ENCODE data around the gene WDR76. TPM values are rescaled to one million over a fixed set of nuclear protein-coding genes. Genes with fewer than 3 reads are reported as not detected.
A peak's percentile ranks its signal among the peaks of the same experiment; 100 is the strongest.

WDR76 gene
- total RNA-seq, 2 donors from 2014 or later: 37.9 to 69.0 TPM

GRCh38 chr15:43876872-43877271 lies 50.1 kb downstream of the WDR76 start:
- Mint-ChIP-seq H3K4me3 (no peak overlapping the region), H3K27ac (no peak overlapping the region), H3K9me3 (no peaks in the 10 kb centered on the region), H3K27me3 (no peaks in the 10 kb centered on the region), H3K4me1 (ENCODE audit: low read depth in 2 of 2) (no peaks in the 10 kb centered on the region), H3K36me3 (peaks cover 10% of the 10 kb centered on the region)
- no peak for DNase-seq (ENCODE audit: low spot score)
- no peak for ATAC-seq

- ATAC-seq: no peak
- no peak for DNase-seq (ENCODE audit: low spot score)
- no peak overlapping the region for H3K4me3 Mint-ChIP-seq
- no peaks in the 10 kb centered on the region for H3K4me1 Mint-ChIP-seq (ENCODE audit: low read depth in 2 of 2)
- H3K36me3 Mint-ChIP-seq: peaks cover 10% of the 10 kb centered on the region
- no peaks in the 10 kb centered on the region for H3K9me3 Mint-ChIP-seq
- H3K27ac Mint-ChIP-seq: no peak overlapping the region
- no peaks in the 10 kb centered on the region for H3K27me3 Mint-ChIP-seq
Observed at GRCh38 chr15:43877371-43877770, 50.6 kb downstream of the WDR76 start.

- H3K27me3 Mint-ChIP-seq: no peaks in the 10 kb centered on the region
- H3K27ac Mint-ChIP-seq: no peak overlapping the region
- DNase-seq (ENCODE audit: low spot score) (no peak), ATAC-seq (no peak)
- peaks cover 6% of the 10 kb centered on the region for H3K36me3 Mint-ChIP-seq
- no peaks in the 10 kb centered on the region for H3K4me1 Mint-ChIP-seq (ENCODE audit: low read depth in 2 of 2)
- no peaks in the 10 kb centered on the region for H3K9me3 Mint-ChIP-seq
- no peak overlapping the region for H3K4me3 Mint-ChIP-seq
Observed at GRCh38 chr15:43878446-43878845, 51.6 kb downstream of the WDR76 start.

GRCh38 chr15:43879386-43880355 lies 52.9 kb downstream of the WDR76 start:
- Mint-ChIP-seq H3K4me1 (ENCODE audit: low read depth in 2 of 2) (no peaks in the 10 kb centered on the region), H3K36me3 (peaks cover 6% of the 10 kb centered on the region), H3K27ac (peak overlapping the region in 1 of 2 donors; percentile 12), H3K4me3 (no peak overlapping the region), H3K9me3 (no peaks in the 10 kb centered on the region), H3K27me3 (no peaks in the 10 kb centered on the region)
- ATAC-seq (no peak), DNase-seq (ENCODE audit: low spot score) (no peak)

- peaks cover 6% of the 10 kb centered on the region for H3K36me3 Mint-ChIP-seq
- DNase-seq (ENCODE audit: low spot score) (no peak), ATAC-seq (peak in 1 of 2 donors; percentile 22)
- no peaks in the 10 kb centered on the region for H3K9me3 Mint-ChIP-seq
- H3K27ac Mint-ChIP-seq: no peak overlapping the region
- no peak overlapping the region for H3K4me3 Mint-ChIP-seq
- H3K27me3 Mint-ChIP-seq: no peaks in the 10 kb centered on the region
- H3K4me1 Mint-ChIP-seq (ENCODE audit: low read depth in 2 of 2): no peaks in the 10 kb centered on the region
Observed at GRCh38 chr15:43880406-43881194, 53.8 kb downstream of the WDR76 start.

GRCh38 chr15:43881245-43881644 lies 54.4 kb downstream of the WDR76 start:
- no peak overlapping the region for H3K4me3 Mint-ChIP-seq
- DNase-seq (ENCODE audit: low spot score): no peak
- H3K36me3 Mint-ChIP-seq: no peaks in the 10 kb centered on the region
- H3K4me1 Mint-ChIP-seq (ENCODE audit: low read depth in 2 of 2): no peaks in the 10 kb centered on the region
- no peaks in the 10 kb centered on the region for H3K9me3 Mint-ChIP-seq
- no peak for ATAC-seq
- H3K27me3 Mint-ChIP-seq: no peaks in the 10 kb centered on the region
- no peak overlapping the region for H3K27ac Mint-ChIP-seq

- H3K4me1 Mint-ChIP-seq (ENCODE audit: low read depth in 2 of 2): no peaks in the 10 kb centered on the region
- H3K36me3 Mint-ChIP-seq: no peaks in the 10 kb centered on the region
- no peak overlapping the region for H3K27ac Mint-ChIP-seq
- no peaks in the 10 kb centered on the region for H3K27me3 Mint-ChIP-seq
- H3K9me3 Mint-ChIP-seq: no peaks in the 10 kb centered on the region
- DNase-seq (ENCODE audit: low spot score) (no peak), ATAC-seq (no peak)
- no peak overlapping the region for H3K4me3 Mint-ChIP-seq
Observed at GRCh38 chr15:43881944-43882343, 55.1 kb downstream of the WDR76 start.

- no peaks in the 10 kb centered on the region for H3K27me3 Mint-ChIP-seq
- H3K4me3 Mint-ChIP-seq: no peak overlapping the region
- no peaks in the 10 kb centered on the region for H3K9me3 Mint-ChIP-seq
- no peaks in the 10 kb centered on the region for H3K4me1 Mint-ChIP-seq (ENCODE audit: low read depth in 2 of 2)
- H3K27ac Mint-ChIP-seq: no peak overlapping the region
- no peaks in the 10 kb centered on the region for H3K36me3 Mint-ChIP-seq
- ATAC-seq (no peak), DNase-seq (ENCODE audit: low spot score) (no peak)
Observed at GRCh38 chr15:43883571-43883970, 56.8 kb downstream of the WDR76 start.

- no peaks in the 10 kb centered on the region for H3K36me3 Mint-ChIP-seq
- H3K27me3 Mint-ChIP-seq: no peaks in the 10 kb centered on the region
- DNase-seq (ENCODE audit: low spot score): no peak
- H3K9me3 Mint-ChIP-seq: no peaks in the 10 kb centered on the region
- no peak overlapping the region for H3K4me3 Mint-ChIP-seq
- H3K27ac Mint-ChIP-seq: no peak overlapping the region
- ATAC-seq: no peak
- H3K4me1 Mint-ChIP-seq (ENCODE audit: low read depth in 2 of 2): no peaks in the 10 kb centered on the region
Observed at GRCh38 chr15:43886558-43886957, 59.8 kb downstream of the WDR76 start.

GRCh38 chr15:43887901-43888300 lies 61.1 kb downstream of the WDR76 start:
- no peaks in the 10 kb centered on the region for H3K9me3 Mint-ChIP-seq
- no peak overlapping the region for H3K27ac Mint-ChIP-seq
- no peaks in the 10 kb centered on the region for H3K27me3 Mint-ChIP-seq
- no peaks in the 10 kb centered on the region for H3K36me3 Mint-ChIP-seq
- H3K4me1 Mint-ChIP-seq (ENCODE audit: low read depth in 2 of 2): no peaks in the 10 kb centered on the region
- DNase-seq (ENCODE audit: low spot score) (no peak), ATAC-seq (no peak)
- H3K4me3 Mint-ChIP-seq: no peak overlapping the region

GRCh38 chr15:43889042-43889441 lies 62.2 kb downstream of the WDR76 start:
- Mint-ChIP-seq H3K27ac (no peak overlapping the region), H3K9me3 (no peaks in the 10 kb centered on the region), H3K4me1 (ENCODE audit: low read depth in 2 of 2) (no peaks in the 10 kb centered on the region), H3K4me3 (no peak overlapping the region), H3K27me3 (no peaks in the 10 kb centered on the region), H3K36me3 (no peaks in the 10 kb centered on the region)
- no peak for ATAC-seq
- no peak for DNase-seq (ENCODE audit: low spot score)

- H3K36me3 Mint-ChIP-seq: no peaks in the 10 kb centered on the region
- no peaks in the 10 kb centered on the region for H3K27me3 Mint-ChIP-seq
- H3K27ac Mint-ChIP-seq: no peak overlapping the region
- DNase-seq (ENCODE audit: low spot score): no peak
- ATAC-seq: no peak
- no peaks in the 10 kb centered on the region for H3K4me1 Mint-ChIP-seq (ENCODE audit: low read depth in 2 of 2)
- H3K9me3 Mint-ChIP-seq: no peaks in the 10 kb centered on the region
- H3K4me3 Mint-ChIP-seq: no peak overlapping the region
Observed at GRCh38 chr15:43893956-43894355, 67.2 kb downstream of the WDR76 start.

- ATAC-seq: no peak
Observed at GRCh38 chr15:43895586-43895985, 68.8 kb downstream of the WDR76 start.

GRCh38 chr15:43896543-43896942 lies 69.7 kb downstream of the WDR76 start:
- DNase-seq (ENCODE audit: low spot score) (no peak), ATAC-seq (no peak)
- Mint-ChIP-seq H3K4me3 (no peak overlapping the region), H3K27ac (no peak overlapping the region), H3K27me3 (no peaks in the 10 kb centered on the region), H3K9me3 (no peaks in the 10 kb centered on the region), H3K36me3 (no peaks in the 10 kb centered on the region), H3K4me1 (ENCODE audit: low read depth in 2 of 2) (no peaks in the 10 kb centered on the region)

More at GRCh38 chr15:43895586-43895985, 68.8 kb downstream of the WDR76 start:
- H3K27me3 Mint-ChIP-seq: no peaks in the 10 kb centered on the region
- no peaks in the 10 kb centered on the region for H3K9me3 Mint-ChIP-seq
- H3K4me1 Mint-ChIP-seq (ENCODE audit: low read depth in 2 of 2): no peaks in the 10 kb centered on the region
- H3K36me3 Mint-ChIP-seq: no peaks in the 10 kb centered on the region
- no peak overlapping the region for H3K4me3 Mint-ChIP-seq
- no peak for DNase-seq (ENCODE audit: low spot score)
- H3K27ac Mint-ChIP-seq: no peak overlapping the region

Measured in natural killer cell treated with Interleukin-12 subunit alpha and Interleukin-12 subunit beta and Interleukin-15 and Interleukin-18, amount 100 ng/mL, for 72 hours (primary cell).